ENCODE measurements around the gene RBBP9.
"Not testable (repeated sequence)": the region's sequence is repeated elsewhere in the genome, so short reads cannot be mapped to it uniquely, and the experiment has no call there.

- TF ChIP-seq EZH2 (IDR thresholded peaks at IDR 0.05; ENCODE audit: insufficient read depth, poor library complexity, severe bottlenecking); EZH2phosphoT487 (IDR thresholded peaks at IDR 0.05; ENCODE audit: insufficient read depth, low read depth): not testable (repeated sequence)
These were observed 4.6 kb upstream of the RBBP9 start for GRCh38 chr20:18501672-18502071.
